Lower lobe of right lung (tissue), 2 donors: ENCODE data around the gene SHC1. TPM values are rescaled to one million over a fixed set of nuclear protein-coding genes. Genes with fewer than 3 reads are reported as not detected.

ENCODE experiments used
- ATAC-seq, 2 donors: fragments of 200-7000 bp; cut with Tn5 transposase; one replicate each; pipeline ENCODE4 v1.9.1; 2020 to 2022; ENCODE audit warnings: mild to moderate bottlenecking in 2 of 2, moderate library complexity in 2 of 2
- DNase-seq: peaks from one replicate; pipeline ENCODE4 v3.0.0-alpha.2; 2020
- H3K27ac ChIP-seq: fragments of 200-600 bp; one replicate; pipeline ENCODE4 v1.8.0; 2022
- H3K27me3 ChIP-seq: fragments of 200-600 bp; one replicate; pipeline ENCODE4 v1.8.0; 2022; ENCODE audit warnings: low read depth
- H3K36me3 ChIP-seq: fragments of 200-600 bp; one replicate; pipeline ENCODE4 v1.8.0; 2022; ENCODE audit warnings: mild to moderate bottlenecking
- H3K4me1 ChIP-seq: fragments of 200-600 bp; one replicate; pipeline ENCODE4 v1.8.0; 2022
- H3K4me3 ChIP-seq: fragments of 200-600 bp; one replicate; pipeline ENCODE4 v1.8.0; 2022; ENCODE audit warnings: mild to moderate bottlenecking
- H3K9me3 ChIP-seq: fragments of 200-600 bp; one replicate; pipeline ENCODE4 v1.8.0; 2022
- intact Hi-C: fragments of 100-400 bp; cut with DNase I; formaldehyde crosslinking; loops from one replicate; pipeline ENCODE4 v1.11.0; 2022
- total RNA-seq: library from RNA; stranded (reverse); fragmentation: NEBNext Ultra II Directional; extraction: Animal tissue kit (Norgen Biotek cat#: 25700); gene quantifications from one replicate; pipeline ENCODE4 v1.2.1, GENCODE V29; 2021
- TF ChIP-seq, protein P1 (sequence below): fragments of 200-600 bp; IDR thresholded peaks from one replicate; pipeline ENCODE4 v1.8.0; 2022; ENCODE audit warnings: antibody characterized with exemption, mild to moderate bottlenecking
- donor health status: DM: no; HTN: yes; CAD: no; lungs with severe emphysema.

The SHC1 gene
- total RNA-seq, 1 donor from 2014 or later: 94.8 TPM

DNA sequence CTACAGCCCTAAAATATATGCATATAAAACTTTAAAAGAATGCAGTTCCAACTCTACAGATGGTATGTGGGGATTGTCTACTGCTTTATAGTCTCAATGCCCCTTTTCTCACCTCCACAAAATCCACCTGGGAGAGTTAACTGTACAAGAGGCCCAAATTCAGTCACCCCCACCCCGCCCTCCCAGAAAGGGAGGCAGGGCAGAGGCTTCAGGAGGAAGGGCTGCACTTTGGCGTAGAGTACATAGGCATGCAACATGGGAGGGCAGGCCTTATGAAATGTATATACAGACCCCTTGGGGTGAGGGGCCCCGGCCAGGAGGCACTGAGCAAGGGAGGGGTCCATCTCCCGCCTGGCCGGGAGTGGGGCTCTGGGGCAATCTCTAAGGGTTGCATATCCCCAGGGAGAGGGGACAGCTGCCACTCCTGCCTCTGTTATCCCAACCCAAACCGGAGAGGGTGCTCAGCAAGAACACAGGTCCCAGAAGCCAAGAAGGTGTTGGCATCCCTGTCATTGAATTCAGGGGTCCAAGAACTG lies 7.7 kb downstream of the SHC1 start:
- ATAC-seq (no peak), DNase-seq (peak; percentile 38)
- H3K4me3 ChIP-seq: peak overlapping the region; percentile 88
- H3K27me3 ChIP-seq: no peaks in the 10 kb centered on the region
- TF ChIP-seq, protein P1, sequence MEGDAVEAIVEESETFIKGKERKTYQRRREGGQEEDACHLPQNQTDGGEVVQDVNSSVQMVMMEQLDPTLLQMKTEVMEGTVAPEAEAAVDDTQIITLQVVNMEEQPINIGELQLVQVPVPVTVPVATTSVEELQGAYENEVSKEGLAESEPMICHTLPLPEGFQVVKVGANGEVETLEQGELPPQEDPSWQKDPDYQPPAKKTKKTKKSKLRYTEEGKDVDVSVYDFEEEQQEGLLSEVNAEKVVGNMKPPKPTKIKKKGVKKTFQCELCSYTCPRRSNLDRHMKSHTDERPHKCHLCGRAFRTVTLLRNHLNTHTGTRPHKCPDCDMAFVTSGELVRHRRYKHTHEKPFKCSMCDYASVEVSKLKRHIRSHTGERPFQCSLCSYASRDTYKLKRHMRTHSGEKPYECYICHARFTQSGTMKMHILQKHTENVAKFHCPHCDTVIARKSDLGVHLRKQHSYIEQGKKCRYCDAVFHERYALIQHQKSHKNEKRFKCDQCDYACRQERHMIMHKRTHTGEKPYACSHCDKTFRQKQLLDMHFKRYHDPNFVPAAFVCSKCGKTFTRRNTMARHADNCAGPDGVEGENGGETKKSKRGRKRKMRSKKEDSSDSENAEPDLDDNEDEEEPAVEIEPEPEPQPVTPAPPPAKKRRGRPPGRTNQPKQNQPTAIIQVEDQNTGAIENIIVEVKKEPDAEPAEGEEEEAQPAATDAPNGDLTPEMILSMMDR: no peak
- H3K9me3 ChIP-seq: no peaks in the 10 kb centered on the region
- peaks cover 72% of the 10 kb centered on the region for H3K36me3 ChIP-seq
- H3K4me1 ChIP-seq: peaks cover 37% of the 10 kb centered on the region
- H3K27ac ChIP-seq: peak overlapping the region; percentile 98
- intact Hi-C loops: no loop called here

GRCh38 chr1:154962156-154962749 lies 8.3 kb downstream of the SHC1 start:
- H3K4me3 ChIP-seq: peak overlapping the region; percentile 88
- no peaks in the 10 kb centered on the region for H3K9me3 ChIP-seq
- ATAC-seq (peak in 1 of 2 donors; percentile 33), DNase-seq (peak; percentile 65)
- intact Hi-C loops: no loop called here
- TF ChIP-seq, protein P1: no peak
- H3K27me3 ChIP-seq: no peaks in the 10 kb centered on the region
- peak overlapping the region; percentile 98 for H3K27ac ChIP-seq
- H3K36me3 ChIP-seq: peaks cover 66% of the 10 kb centered on the region
- H3K4me1 ChIP-seq: peaks cover 31% of the 10 kb centered on the region

DNA sequence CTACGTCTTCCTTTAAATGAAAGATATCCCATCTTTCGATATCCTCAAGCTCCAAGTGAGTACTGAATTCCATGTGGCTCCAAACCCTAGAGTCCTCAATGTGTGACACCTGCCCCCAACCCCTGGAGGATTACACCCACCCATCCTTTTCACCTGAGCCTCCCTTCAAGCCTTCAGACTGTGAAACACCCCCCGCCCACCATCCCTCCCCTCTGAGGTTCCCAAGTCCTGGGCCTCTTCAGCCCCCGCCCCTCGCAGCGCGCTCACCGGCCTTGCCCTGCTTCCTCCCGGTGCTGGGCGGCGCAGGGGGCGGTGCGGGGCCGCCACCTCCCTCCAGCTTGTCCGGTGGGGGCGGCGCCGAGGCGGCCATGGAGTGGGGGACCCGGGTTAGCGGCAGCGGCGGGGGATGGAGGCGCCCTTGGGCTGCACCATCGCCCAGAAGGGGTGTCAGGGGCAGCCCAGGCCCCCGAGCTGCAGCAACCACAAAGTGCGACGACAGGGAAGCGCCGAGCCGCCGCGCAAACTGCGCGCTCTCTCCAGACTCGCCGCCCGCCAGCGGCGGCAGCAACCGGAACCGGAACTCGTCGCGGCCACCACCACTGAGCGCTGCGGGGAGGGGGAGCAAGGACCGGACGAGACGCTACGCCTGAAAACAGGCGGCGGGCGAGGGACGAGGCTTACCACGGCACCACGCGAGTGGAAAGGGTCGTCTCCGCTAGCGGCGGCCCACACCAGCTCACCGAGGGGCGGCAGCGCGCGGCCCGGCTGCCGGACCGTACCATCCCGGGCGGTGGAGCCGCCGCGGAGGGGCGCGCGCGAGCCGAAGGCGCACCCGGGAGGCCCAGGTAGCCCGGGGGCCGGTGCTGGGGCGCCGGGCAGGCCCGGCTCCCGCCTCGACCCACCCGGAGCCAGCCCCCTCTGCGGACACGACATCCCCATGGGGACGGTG lies 9.1 kb downstream of the SHC1 start, which contains the start of gene PYGO2:
TSS of gene PYGO2 (minus strand) at position 576 of the 949 bp plus-strand sequence. CDS start at position 370, 206 bp downstream.
- Histone ChIP-seq H3K4me3 (peak within 1 kb of the TSS; percentile 88), H3K9me3 (no peaks in the 10 kb centered on the region), H3K4me1 (peaks cover 32% of the 10 kb centered on the region), H3K27ac (peak within 1 kb of the TSS; percentile 98), H3K27me3 (no peaks in the 10 kb centered on the region), H3K36me3 (peaks cover 58% of the 10 kb centered on the region)
- DNase-seq (peak; percentile 88), ATAC-seq (peak; percentile 91 to 94)
- TF ChIP-seq, protein P1: peak; percentile 54
- intact Hi-C loops: no loop called here

DNA sequence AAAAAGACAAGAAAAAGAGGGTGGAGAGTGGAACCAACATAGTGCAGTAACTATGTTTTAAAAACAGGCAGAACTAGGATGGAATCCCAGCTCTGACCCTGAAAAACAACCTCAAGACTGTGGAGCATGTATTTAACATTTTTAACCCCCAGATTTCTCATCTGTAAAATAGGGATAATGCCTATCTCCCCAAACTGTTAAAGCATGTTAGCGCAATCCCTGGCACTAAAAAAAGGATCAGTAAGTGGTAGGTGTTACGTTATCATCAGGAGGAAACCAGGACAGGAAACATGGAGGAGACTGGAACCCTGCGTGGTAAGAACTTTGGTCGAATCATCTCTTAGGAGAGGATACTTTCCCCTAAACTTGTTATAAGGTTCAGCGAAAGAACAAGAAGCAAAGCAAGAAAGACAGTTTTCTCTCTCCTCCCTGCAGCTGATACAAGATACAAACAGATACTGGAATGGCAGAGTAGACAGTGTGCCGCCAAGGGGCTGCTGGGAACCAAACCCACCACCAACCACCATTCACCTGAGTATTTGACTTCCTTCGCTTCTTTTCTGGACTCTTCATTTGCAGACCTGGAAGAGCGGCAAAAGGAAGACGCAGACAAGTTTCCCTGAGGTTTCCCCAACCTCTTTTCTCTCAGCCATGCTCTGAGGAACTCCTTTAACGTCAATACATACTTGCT lies 10.0 kb downstream of the SHC1 start:
- peaks cover 49% of the 10 kb centered on the region for H3K36me3 ChIP-seq
- ATAC-seq: no peak
- H3K4me3 ChIP-seq: peak overlapping the region; percentile 88
- TF ChIP-seq, protein P1: no peak
- DNase-seq: no peak
- no peaks in the 10 kb centered on the region for H3K27me3 ChIP-seq
- intact Hi-C loops: no loop called here
- peaks cover 34% of the 10 kb centered on the region for H3K4me1 ChIP-seq
- peak overlapping the region; percentile 98 for H3K27ac ChIP-seq
- H3K9me3 ChIP-seq: no peaks in the 10 kb centered on the region

- intact Hi-C loops: no loop called here
- Histone ChIP-seq H3K4me3 (no peak overlapping the region), H3K36me3 (peaks cover 37% of the 10 kb centered on the region), H3K9me3 (no peaks in the 10 kb centered on the region), H3K27ac (no peak overlapping the region), H3K4me1 (peaks cover 45% of the 10 kb centered on the region), H3K27me3 (no peaks in the 10 kb centered on the region)
- no peak for ATAC-seq
- DNase-seq: no peak
- TF ChIP-seq, protein P1: no peak
These were observed 11.1 kb downstream of the SHC1 start for GRCh38 chr1:154959426-154959780.
